Smooth muscle cell (in vitro differentiated cells): ENCODE data around the gene RPS3. TPM values are rescaled to one million over a fixed set of nuclear protein-coding genes. Genes with fewer than 3 reads are reported as not detected.

Source experiments
- DNase-seq: peaks from one replicate; lab custom pipeline; 2025; ENCODE audit not compliant: unreplicated experiment; lab: John Stamatoyannopoulos, UW
- H2AFZ ChIP-seq: fragments of 200-600 bp; sonication (generic); 2 replicates; pipeline ENCODE4 v1.6.0; 2016; ENCODE audit warnings: antibody characterized with exemption, low read depth, mild to moderate bottlenecking
- H3F3A ChIP-seq: fragments of 200-600 bp; sonication (generic); 2 replicates; pipeline ENCODE4 v1.6.0; 2017; ENCODE audit warnings: antibody characterized with exemption, low read depth
- H3K27ac ChIP-seq: fragments of 200-600 bp; sonication (generic); 2 replicates; pipeline ENCODE4 v1.5.1; 2016; ENCODE audit warnings: low read depth, mild to moderate bottlenecking
- H3K27me3 ChIP-seq: fragments of 200-600 bp; sonication (generic); 2 replicates; pipeline ENCODE4 v1.6.1; 2016; ENCODE audit warnings: low read depth, mild to moderate bottlenecking
- H3K36me3 ChIP-seq: fragments of 200-600 bp; sonication (generic); 2 replicates; pipeline ENCODE4 v1.5.1; 2016; ENCODE audit warnings: low read depth
- H3K4me1 ChIP-seq: fragments of 200-600 bp; sonication (generic); 2 replicates; pipeline ENCODE4 v1.5.1; 2016; ENCODE audit warnings: low read depth
- H3K4me2 ChIP-seq: fragments of 200-600 bp; sonication (generic); 2 replicates; pipeline ENCODE4 v1.6.0; 2016; ENCODE audit warnings: mild to moderate bottlenecking
- H3K4me3 ChIP-seq: fragments of 200-600 bp; sonication (generic); 2 replicates; pipeline ENCODE4 v1.5.1; 2016; ENCODE audit warnings: mild to moderate bottlenecking
- H3K79me2 ChIP-seq: fragments of 200-600 bp; sonication (generic); 2 replicates; pipeline ENCODE4 v1.6.0; 2016; ENCODE audit warnings: low read depth, mild to moderate bottlenecking
- H3K9ac ChIP-seq: fragments of 200-600 bp; sonication (generic); 2 replicates; pipeline ENCODE4 v1.6.0; 2016; ENCODE audit warnings: low read depth
- H3K9me3 ChIP-seq: fragments of 200-600 bp; sonication (generic); replicated peaks from 2 replicates; pipeline ENCODE4 v1.5.1; 2016; ENCODE audit warnings: low read depth
- H4K20me1 ChIP-seq: fragments of 200-600 bp; sonication (generic); 2 replicates; pipeline ENCODE4 v1.6.0; 2016; ENCODE audit warnings: low read depth
- CTCF ChIP-seq: fragments of 200-600 bp; sonication (generic); IDR thresholded peaks from 2 replicates; pipeline ENCODE4 v1.5.1; 2017; ENCODE audit warnings: borderline replicate concordance, mild to moderate bottlenecking, antibody characterized with exemption; ENCODE audit not compliant: insufficient read depth, poor library complexity, severe bottlenecking
- WGBS: methylation state at CpG from one replicate; pipeline ENCODE4 v1.1.7; 2016; ENCODE audit warnings: low lambda C conversion rate; 5-methylcytosine and 5-hydroxymethylcytosine counted together
- polyA plus RNA-seq: library from polyadenylated mRNA; unstranded; fragments of >200 nt; fragmentation: Nextera tagmentation; extraction: Ambion mirVana; gene quantifications from 2 replicates; pipeline ENCODE4 v1.2.1, GENCODE V29; 2016
- total RNA-seq: library from RNA; depleted of rRNA; stranded (reverse); fragments of >200 nt; gene quantifications from 2 replicates; pipeline ENCODE4 v1.2.3, GENCODE V29; 2014

The RPS3 gene
- total and polyA plus RNA-seq, 2 experiments from 2014 or later = 794 to 989 TPM

- Histone ChIP-seq H3K27ac (no peak overlapping the region), H3K4me3 (no peak overlapping the region), H2AFZ (no peak overlapping the region), H3K27me3 (no peaks in the 10 kb centered on the region), H4K20me1 (no peaks in the 10 kb centered on the region), H3F3A (no peaks in the 10 kb centered on the region), H3K4me2 (no peak overlapping the region), H3K9ac (no peak overlapping the region), H3K79me2 (no peaks in the 10 kb centered on the region), H3K9me3 (no peaks in the 10 kb centered on the region), H3K4me1 (no peaks in the 10 kb centered on the region), H3K36me3 (no peaks in the 10 kb centered on the region)
- DNase-seq = no peak
- WGBS = 86% methylated on average over 10 of the region's 10 CpGs
- TF ChIP-seq CTCF = no peak
These were observed 50.0 kb downstream of the RPS3 start for GRCh38 chr11:75449271-75449670.

DNA sequence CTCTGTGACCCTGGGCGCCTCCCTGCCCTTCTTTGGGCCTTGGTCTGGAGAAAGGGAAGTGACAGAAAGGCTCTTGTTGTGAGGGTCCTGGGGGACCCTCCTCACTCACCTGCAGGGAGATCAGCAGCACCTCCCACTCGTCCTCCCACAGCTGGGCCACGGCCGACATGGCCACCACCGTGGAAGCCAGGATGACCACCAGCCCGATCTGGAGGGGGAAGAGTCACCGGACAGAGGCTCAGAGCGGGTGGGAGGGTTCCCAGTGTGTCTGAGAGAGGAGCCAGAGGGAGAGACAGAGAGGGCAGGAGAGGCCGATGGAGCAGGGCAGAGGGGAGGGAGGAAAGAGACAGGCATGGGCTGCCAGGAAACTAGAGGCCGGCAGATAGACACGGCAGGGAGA, 50.5 kb downstream of the RPS3 start:
- DNase-seq = no peak
- H3K4me1 ChIP-seq = no peaks in the 10 kb centered on the region
- H3K9me3 ChIP-seq = no peaks in the 10 kb centered on the region
- no peaks in the 10 kb centered on the region for H3F3A ChIP-seq
- TF ChIP-seq CTCF = no peak
- no peaks in the 10 kb centered on the region for H3K27me3 ChIP-seq
- no peak overlapping the region for H3K27ac ChIP-seq
- no peaks in the 10 kb centered on the region for H4K20me1 ChIP-seq
- H3K36me3 ChIP-seq = no peaks in the 10 kb centered on the region
- H3K9ac ChIP-seq = no peak overlapping the region
- no peak overlapping the region for H2AFZ ChIP-seq
- 91% methylated on average over 11 of the region's 11 CpGs for WGBS
- H3K79me2 ChIP-seq = no peaks in the 10 kb centered on the region
- H3K4me3 ChIP-seq = no peak overlapping the region
- H3K4me2 ChIP-seq = no peak overlapping the region

DNA sequence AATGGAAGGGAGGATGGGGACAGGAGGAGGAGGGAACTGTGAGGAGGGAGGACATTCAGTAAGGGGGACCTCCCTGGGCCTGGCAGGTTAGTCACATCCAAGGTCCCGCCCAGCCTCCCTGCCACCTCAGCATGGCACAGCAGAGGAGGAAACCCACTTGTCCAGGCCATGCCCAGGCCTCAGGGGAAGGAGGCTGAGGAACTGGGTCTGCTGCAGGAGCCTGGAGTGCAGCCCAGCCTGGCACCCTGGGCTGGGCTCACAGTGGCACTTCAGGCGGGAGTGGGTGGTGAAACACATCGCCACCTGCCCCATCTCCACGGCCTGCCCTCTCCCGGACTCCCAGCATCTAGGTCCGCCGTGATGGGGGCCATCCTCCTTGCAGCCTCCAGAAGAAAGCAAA, 50.9 kb downstream of the RPS3 start:
- no peak for TF ChIP-seq CTCF
- H3K36me3 ChIP-seq = no peaks in the 10 kb centered on the region
- no peaks in the 10 kb centered on the region for H3K79me2 ChIP-seq
- no peak overlapping the region for H3K9ac ChIP-seq
- H3K27me3 ChIP-seq = no peaks in the 10 kb centered on the region
- H3K9me3 ChIP-seq = no peaks in the 10 kb centered on the region
- 87% methylated on average over 7 of the region's 7 CpGs for WGBS
- H2AFZ ChIP-seq = no peak overlapping the region
- H4K20me1 ChIP-seq = no peaks in the 10 kb centered on the region
- H3F3A ChIP-seq = no peaks in the 10 kb centered on the region
- no peak overlapping the region for H3K4me3 ChIP-seq
- no peak for DNase-seq
- no peak overlapping the region for H3K27ac ChIP-seq
- no peak overlapping the region for H3K4me2 ChIP-seq
- H3K4me1 ChIP-seq = no peaks in the 10 kb centered on the region

GRCh38 chr11:75450826-75451821, 51.8 kb downstream of the RPS3 start:
- Histone ChIP-seq H3K4me3 (no peak overlapping the region), H4K20me1 (no peaks in the 10 kb centered on the region), H3K9me3 (no peaks in the 10 kb centered on the region), H3K9ac (no peak overlapping the region), H3K27ac (no peak overlapping the region), H3K36me3 (no peaks in the 10 kb centered on the region), H3K4me2 (no peak overlapping the region), H2AFZ (no peak overlapping the region), H3K79me2 (no peaks in the 10 kb centered on the region), H3F3A (no peaks in the 10 kb centered on the region), H3K4me1 (no peaks in the 10 kb centered on the region), H3K27me3 (no peaks in the 10 kb centered on the region)
- no peak for DNase-seq
- TF ChIP-seq CTCF = peak; percentile 56
- WGBS = 67% methylated on average over 45 of the region's 46 CpGs
